HEK293 (cell line): ENCODE results near the gene EPG5.

Experiments used
- CTCF ChIA-PET: fragments of 350-600 bp; formaldehyde crosslinking; extraction: SDS; loops from one replicate; lab custom pipeline; 2021; ENCODE audit warnings: antibody characterized with exemption; lab: Yijun Ruan, JAX
- POLR2A ChIA-PET: fragments of 300-600 bp; formaldehyde crosslinking; extraction: SDS; loops from one replicate; lab custom pipeline; 2020; ENCODE audit warnings: antibody characterized with exemption, inconsistent platforms; lab: Yijun Ruan, JAX
- H3K27ac ChIP-seq: fragments of 200-500 bp; sonication (Bioruptor generic); 2 replicates; pipeline ENCODE4 v1.5.1; 2014; ENCODE audit warnings: low read depth, low read length, control low read depth, inconsistent platforms; ENCODE audit errors: extremely low read depth
- H3K36me3 ChIP-seq, 2 experiments: fragments of 200-500 bp in 1 of 2; sonication (Bioruptor generic) in 1 of 2; 1 replicate in 1 of 2; 2 replicates in 1 of 2; pipeline ENCODE4 v1.5.1; 2014 to 2017; ENCODE audit warnings: inconsistent platforms in 2 of 2, low read length in 2 of 2; ENCODE audit not compliant: control insufficient read depth in 2 of 2, insufficient read depth in 1 of 2
- H3K4me1 ChIP-seq: fragments of 200-500 bp; sonication (Bioruptor generic); 2 replicates; pipeline ENCODE4 v1.5.1; 2014; ENCODE audit warnings: mild to moderate bottlenecking, low read length, inconsistent platforms; ENCODE audit not compliant: control insufficient read depth, insufficient read depth
- H3K4me3 ChIP-seq: 2 replicates; pipeline ENCODE4 v1.5.1; 2011; ENCODE audit warnings: low read depth, mild to moderate bottlenecking, control low read depth, low read length, moderate library complexity
- H3K9me3 ChIP-seq: fragments of 200-500 bp; sonication (Bioruptor generic); 2 replicates; pipeline ENCODE4 v1.5.1; 2014; ENCODE audit warnings: low read depth, low read length, inconsistent platforms; ENCODE audit not compliant: control insufficient read depth, insufficient read depth
- GLI2 ChIP-seq: fragments of 450-650 bp; formaldehyde crosslinking; IDR thresholded peaks from 2 replicates; pipeline ENCODE4; 2017; ENCODE audit warnings: missing biosample characterization, missing genetic modification characterization, low read depth, borderline replicate concordance
- KLF16 ChIP-seq: fragments of 450-650 bp; formaldehyde crosslinking; IDR thresholded peaks from 2 replicates; pipeline ENCODE4 v1.5.1; 2017; ENCODE audit warnings: missing biosample characterization, missing genetic modification characterization
- KLF7 ChIP-seq: fragments of 450-650 bp; formaldehyde crosslinking; IDR thresholded peaks from 2 replicates; pipeline ENCODE4 v1.5.1; 2016; ENCODE audit warnings: missing biosample characterization, missing genetic modification characterization, borderline replicate concordance
- KLF9 ChIP-seq: fragments of 450-650 bp; formaldehyde crosslinking; IDR thresholded peaks from 2 replicates; pipeline ENCODE4 v1.5.1; 2016; ENCODE audit warnings: missing biosample characterization, missing genetic modification characterization, low read depth
- MEIS1 ChIP-seq: sonication (generic); formaldehyde crosslinking; IDR thresholded peaks from 2 replicates; pipeline ENCODE4 v1.8.1; 2022; ENCODE audit warnings: missing genetic modification reagents, mild to moderate bottlenecking, borderline replicate concordance
- MYNN ChIP-seq: fragments of 450-650 bp; formaldehyde crosslinking; IDR thresholded peaks from 2 replicates; pipeline ENCODE4 v1.5.1; 2016; ENCODE audit warnings: missing biosample characterization, missing genetic modification characterization, borderline replicate concordance
- SP3 ChIP-seq: fragments of 450-650 bp; formaldehyde crosslinking; IDR thresholded peaks from 2 replicates; pipeline ENCODE4 v1.5.1; 2016; ENCODE audit warnings: missing biosample characterization, missing genetic modification characterization
- TSHZ1 ChIP-seq: fragments of 450-650 bp; formaldehyde crosslinking; IDR thresholded peaks from 2 replicates; pipeline ENCODE4 v1.5.1; 2016; ENCODE audit warnings: missing biosample characterization, missing genetic modification characterization, borderline replicate concordance
- ZBTB11 ChIP-seq: fragments of 450-650 bp; formaldehyde crosslinking; conservative IDR thresholded peaks from 2 replicates; pipeline ENCODE4 v1.5.1; 2016; ENCODE audit warnings: low read depth, missing biosample characterization, missing genetic modification characterization
- ZBTB48 ChIP-seq: fragments of 450-650 bp; formaldehyde crosslinking; IDR thresholded peaks from 2 replicates; pipeline ENCODE4 v1.5.1; 2016; ENCODE audit warnings: missing biosample characterization, missing genetic modification characterization
- ZNF112 ChIP-seq: fragments of 450-650 bp; formaldehyde crosslinking; IDR thresholded peaks from 2 replicates; pipeline ENCODE4 v1.5.0; 2017; ENCODE audit warnings: missing biosample characterization, missing genetic modification characterization
- ZNF214 ChIP-seq: fragments of 450-650 bp; formaldehyde crosslinking; IDR thresholded peaks from 2 replicates; pipeline ENCODE4 v1.5.1; 2017; ENCODE audit warnings: missing biosample characterization, mild to moderate bottlenecking, missing genetic modification characterization, borderline replicate concordance
- ZNF416 ChIP-seq: fragments of 450-650 bp; formaldehyde crosslinking; IDR thresholded peaks from 2 replicates; pipeline ENCODE4 v1.5.1; 2016; ENCODE audit warnings: missing biosample characterization, missing genetic modification characterization
- ZNF623 ChIP-seq: fragments of 450-650 bp; formaldehyde crosslinking; IDR thresholded peaks from 2 replicates; pipeline ENCODE4 v1.5.1; 2016; ENCODE audit warnings: missing biosample characterization, missing genetic modification characterization
- ZNF677 ChIP-seq: fragments of 450-650 bp; IDR thresholded peaks from 2 replicates; pipeline ENCODE4 v1.5.0; 2018; ENCODE audit warnings: missing biosample characterization, mild to moderate bottlenecking, missing genetic modification characterization, moderate library complexity
- ZNF704 ChIP-seq: fragments of 450-650 bp; formaldehyde crosslinking; IDR thresholded peaks from 2 replicates; pipeline ENCODE4 v1.5.1; 2016; ENCODE audit warnings: missing biosample characterization, missing genetic modification characterization
- TF ChIP-seq, protein P1 (sequence below): fragments of 450-650 bp; formaldehyde crosslinking; IDR thresholded peaks from 2 replicates; pipeline ENCODE4 v1.5.1; 2017; ENCODE audit warnings: missing biosample characterization, missing genetic modification characterization
- TF ChIP-seq, protein P2 (sequence below): fragments of 450-650 bp; formaldehyde crosslinking; IDR thresholded peaks from 2 replicates; pipeline ENCODE4 v1.5.1; 2016; ENCODE audit warnings: missing biosample characterization, missing genetic modification characterization
- TF ChIP-seq, protein P3 (sequence below): fragments of 450-650 bp; formaldehyde crosslinking; IDR thresholded peaks from 2 replicates; pipeline ENCODE4 v1.5.1; 2016; ENCODE audit warnings: missing biosample characterization, missing genetic modification characterization

EPG5 gene

GRCh38 chr18:45980229-45980628, 13.1 kb upstream of the EPG5 start (continued):
- TF ChIP-seq MYNN (tag by site-specific recombination), result no peak
- no peak for TF ChIP-seq ZNF416 (tag by site-specific recombination)

GRCh38 chr18:45978084-45978483, 11.0 kb upstream of the EPG5 start:
- ChIA-PET CTCF (interaction anchor here (0.6 to 1.6 kb wide), 2 partner anchors 96 to 313 kb away, joined by 4 to 6 read pairs; no protein-coding TSS in a partner anchor), POLR2A (no interaction called here)
- Histone ChIP-seq H3K27ac (no peak overlapping the region), H3K36me3 (no peaks in the 10 kb centered on the region; a peak in 1 of 3 replicates), H3K4me3 (no peak overlapping the region), H3K4me1 (no peaks in the 10 kb centered on the region), H3K9me3 (no peaks in the 10 kb centered on the region)
- TF ChIP-seq KLF16 (tag by site-specific recombination), result no peak
- no peak for TF ChIP-seq MEIS1 (CRISPR knock-in tag)
- TF ChIP-seq GLI2 (tag by site-specific recombination), result no peak
- no peak for TF ChIP-seq ZNF677 (tag by site-specific recombination)
- TF ChIP-seq ZBTB11 (tag by site-specific recombination), result no peak
- TF ChIP-seq SP3 (tag by site-specific recombination), result no peak
- TF ChIP-seq TSHZ1 (tag by site-specific recombination), result no peak
- TF ChIP-seq, protein P1, sequence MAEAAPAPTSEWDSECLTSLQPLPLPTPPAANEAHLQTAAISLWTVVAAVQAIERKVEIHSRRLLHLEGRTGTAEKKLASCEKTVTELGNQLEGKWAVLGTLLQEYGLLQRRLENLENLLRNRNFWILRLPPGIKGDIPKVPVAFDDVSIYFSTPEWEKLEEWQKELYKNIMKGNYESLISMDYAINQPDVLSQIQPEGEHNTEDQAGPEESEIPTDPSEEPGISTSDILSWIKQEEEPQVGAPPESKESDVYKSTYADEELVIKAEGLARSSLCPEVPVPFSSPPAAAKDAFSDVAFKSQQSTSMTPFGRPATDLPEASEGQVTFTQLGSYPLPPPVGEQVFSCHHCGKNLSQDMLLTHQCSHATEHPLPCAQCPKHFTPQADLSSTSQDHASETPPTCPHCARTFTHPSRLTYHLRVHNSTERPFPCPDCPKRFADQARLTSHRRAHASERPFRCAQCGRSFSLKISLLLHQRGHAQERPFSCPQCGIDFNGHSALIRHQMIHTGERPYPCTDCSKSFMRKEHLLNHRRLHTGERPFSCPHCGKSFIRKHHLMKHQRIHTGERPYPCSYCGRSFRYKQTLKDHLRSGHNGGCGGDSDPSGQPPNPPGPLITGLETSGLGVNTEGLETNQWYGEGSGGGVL, result no peak
- TF ChIP-seq ZNF623, result no peak
- TF ChIP-seq, protein P2, sequence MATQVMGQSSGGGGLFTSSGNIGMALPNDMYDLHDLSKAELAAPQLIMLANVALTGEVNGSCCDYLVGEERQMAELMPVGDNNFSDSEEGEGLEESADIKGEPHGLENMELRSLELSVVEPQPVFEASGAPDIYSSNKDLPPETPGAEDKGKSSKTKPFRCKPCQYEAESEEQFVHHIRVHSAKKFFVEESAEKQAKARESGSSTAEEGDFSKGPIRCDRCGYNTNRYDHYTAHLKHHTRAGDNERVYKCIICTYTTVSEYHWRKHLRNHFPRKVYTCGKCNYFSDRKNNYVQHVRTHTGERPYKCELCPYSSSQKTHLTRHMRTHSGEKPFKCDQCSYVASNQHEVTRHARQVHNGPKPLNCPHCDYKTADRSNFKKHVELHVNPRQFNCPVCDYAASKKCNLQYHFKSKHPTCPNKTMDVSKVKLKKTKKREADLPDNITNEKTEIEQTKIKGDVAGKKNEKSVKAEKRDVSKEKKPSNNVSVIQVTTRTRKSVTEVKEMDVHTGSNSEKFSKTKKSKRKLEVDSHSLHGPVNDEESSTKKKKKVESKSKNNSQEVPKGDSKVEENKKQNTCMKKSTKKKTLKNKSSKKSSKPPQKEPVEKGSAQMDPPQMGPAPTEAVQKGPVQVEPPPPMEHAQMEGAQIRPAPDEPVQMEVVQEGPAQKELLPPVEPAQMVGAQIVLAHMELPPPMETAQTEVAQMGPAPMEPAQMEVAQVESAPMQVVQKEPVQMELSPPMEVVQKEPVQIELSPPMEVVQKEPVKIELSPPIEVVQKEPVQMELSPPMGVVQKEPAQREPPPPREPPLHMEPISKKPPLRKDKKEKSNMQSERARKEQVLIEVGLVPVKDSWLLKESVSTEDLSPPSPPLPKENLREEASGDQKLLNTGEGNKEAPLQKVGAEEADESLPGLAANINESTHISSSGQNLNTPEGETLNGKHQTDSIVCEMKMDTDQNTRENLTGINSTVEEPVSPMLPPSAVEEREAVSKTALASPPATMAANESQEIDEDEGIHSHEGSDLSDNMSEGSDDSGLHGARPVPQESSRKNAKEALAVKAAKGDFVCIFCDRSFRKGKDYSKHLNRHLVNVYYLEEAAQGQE (tag by site-specific recombination), result no peak
- TF ChIP-seq ZNF112 (tag by site-specific recombination), result no peak
- no peak for TF ChIP-seq ZBTB48 (tag by site-specific recombination)
- TF ChIP-seq ZNF704 (tag by site-specific recombination), result no peak
- TF ChIP-seq KLF9, result no peak
- no peak for TF ChIP-seq ZNF214 (tag by site-specific recombination)
- no peak for TF ChIP-seq KLF7 (tag by site-specific recombination)
- TF ChIP-seq, protein P3, sequence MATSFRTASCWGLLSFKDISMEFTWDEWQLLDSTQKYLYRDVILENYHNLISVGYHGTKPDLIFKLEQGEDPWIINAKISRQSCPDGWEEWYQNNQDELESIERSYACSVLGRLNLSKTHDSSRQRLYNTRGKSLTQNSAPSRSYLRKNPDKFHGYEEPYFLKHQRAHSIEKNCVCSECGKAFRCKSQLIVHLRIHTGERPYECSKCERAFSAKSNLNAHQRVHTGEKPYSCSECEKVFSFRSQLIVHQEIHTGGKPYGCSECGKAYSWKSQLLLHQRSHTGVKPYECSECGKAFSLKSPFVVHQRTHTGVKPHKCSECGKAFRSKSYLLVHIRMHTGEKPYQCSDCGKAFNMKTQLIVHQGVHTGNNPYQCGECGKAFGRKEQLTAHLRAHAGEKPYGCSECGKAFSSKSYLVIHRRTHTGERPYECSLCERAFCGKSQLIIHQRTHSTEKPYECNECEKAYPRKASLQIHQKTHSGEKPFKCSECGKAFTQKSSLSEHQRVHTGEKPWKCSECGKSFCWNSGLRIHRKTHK (tag by site-specific recombination), result no peak
